Right lobe of liver (tissue), 4 donors: ENCODE measurements around the gene TMEM92.

Experiments used
- POLR2A ChIP-seq: fragments of 450-650 bp; IDR thresholded peaks from one replicate; pipeline ENCODE4 v1.6.1; 2017; ENCODE audit warnings: antibody characterized with exemption, mild to moderate bottlenecking
- TF ChIP-seq, protein P1 (sequence below), 4 donors: fragments of 200-600 bp in 3 of 4; fragments of 450-650 bp in 1 of 4; IDR thresholded peaks; one replicate each; pipeline versions ENCODE4 v1.5.1 to v1.8.0; 2016 to 2022; ENCODE audit warnings: antibody characterized with exemption in 4 of 4, mild to moderate bottlenecking in 2 of 4
- donor health status: DM: no; HTN: no; CAD: no.
- donor health status: DM: no; HTN: no; CAD: no.
- donor health status: DM: no; HTN: yes; CAD: no.

DNA sequence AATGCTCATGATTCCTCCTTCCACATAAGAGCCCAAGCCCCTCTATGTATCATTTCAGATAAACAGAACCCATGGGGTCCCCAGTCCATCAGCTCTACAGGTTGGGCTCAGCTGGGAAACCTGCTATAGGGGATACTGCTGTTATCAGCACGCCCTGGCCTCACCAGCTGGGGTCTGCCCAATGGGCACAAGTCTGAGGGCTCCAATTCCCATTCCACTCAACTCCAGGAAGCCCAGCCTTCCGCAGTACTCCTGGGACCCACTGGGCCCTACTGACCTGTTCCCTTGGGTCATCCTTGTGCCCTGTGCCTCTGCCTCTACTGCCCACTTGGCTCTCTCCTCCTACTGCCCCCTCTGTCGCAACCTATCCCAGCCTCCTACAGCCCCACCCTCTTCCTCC lies 55.5 kb downstream of the TMEM92 start:
- TF ChIP-seq POLR2A = no peak
- TF ChIP-seq, protein P1, sequence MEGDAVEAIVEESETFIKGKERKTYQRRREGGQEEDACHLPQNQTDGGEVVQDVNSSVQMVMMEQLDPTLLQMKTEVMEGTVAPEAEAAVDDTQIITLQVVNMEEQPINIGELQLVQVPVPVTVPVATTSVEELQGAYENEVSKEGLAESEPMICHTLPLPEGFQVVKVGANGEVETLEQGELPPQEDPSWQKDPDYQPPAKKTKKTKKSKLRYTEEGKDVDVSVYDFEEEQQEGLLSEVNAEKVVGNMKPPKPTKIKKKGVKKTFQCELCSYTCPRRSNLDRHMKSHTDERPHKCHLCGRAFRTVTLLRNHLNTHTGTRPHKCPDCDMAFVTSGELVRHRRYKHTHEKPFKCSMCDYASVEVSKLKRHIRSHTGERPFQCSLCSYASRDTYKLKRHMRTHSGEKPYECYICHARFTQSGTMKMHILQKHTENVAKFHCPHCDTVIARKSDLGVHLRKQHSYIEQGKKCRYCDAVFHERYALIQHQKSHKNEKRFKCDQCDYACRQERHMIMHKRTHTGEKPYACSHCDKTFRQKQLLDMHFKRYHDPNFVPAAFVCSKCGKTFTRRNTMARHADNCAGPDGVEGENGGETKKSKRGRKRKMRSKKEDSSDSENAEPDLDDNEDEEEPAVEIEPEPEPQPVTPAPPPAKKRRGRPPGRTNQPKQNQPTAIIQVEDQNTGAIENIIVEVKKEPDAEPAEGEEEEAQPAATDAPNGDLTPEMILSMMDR (IDR thresholded peaks at IDR 0.05) = no peak
